Muscle layer of duodenum (tissue), 2 donors: ENCODE measurements around the gene CTU1.
"Not testable (repeated sequence)": the region's sequence is repeated elsewhere in the genome, so short reads cannot be mapped to it uniquely, and the experiment has no call there.

Experiments
- H3K27ac ChIP-seq: one replicate; pipeline ENCODE4 v1.7.0; 2013; ENCODE audit warnings: mild to moderate bottlenecking, low read length
- H3K27me3 ChIP-seq: one replicate; pipeline ENCODE4 v1.7.0; 2013; ENCODE audit warnings: low read depth, mild to moderate bottlenecking, control low read depth, low read length
- H3K36me3 ChIP-seq, 2 donors: one replicate each; pipeline ENCODE4 v1.7.0; 2013; ENCODE audit warnings: low read length in 2 of 2, control low read depth in 1 of 2, mild to moderate bottlenecking in 1 of 2; ENCODE audit not compliant: insufficient read depth in 2 of 2, control insufficient read depth in 1 of 2
- H3K4me1 ChIP-seq, 2 donors: one replicate each; pipeline ENCODE4 v1.7.0; 2013; ENCODE audit warnings: low read length in 2 of 2, mild to moderate bottlenecking in 2 of 2, control low read depth in 1 of 2, moderate library complexity in 1 of 2; ENCODE audit not compliant: insufficient read depth in 2 of 2, control insufficient read depth in 1 of 2
- H3K4me3 ChIP-seq, 2 donors: one replicate each; pipeline ENCODE4 v1.7.0; 2013; ENCODE audit warnings: low read length in 2 of 2, low read depth in 1 of 2, mild to moderate bottlenecking in 1 of 2
- H3K9me3 ChIP-seq, 2 donors: one replicate each; pipeline ENCODE4 v1.7.0; 2013; ENCODE audit warnings: low read length in 2 of 2, control low read depth in 1 of 2, mild to moderate bottlenecking in 1 of 2; ENCODE audit not compliant: control insufficient read depth in 1 of 2
- donor health status: healthy.

Gene CTU1

GRCh38 chr19:51108066-51108804, at the start of gene CTU1:
CTU1 (minus strand) TSS chr19:51108409; CDS start chr19:51104569, 3,840 bp downstream.
- peak within 1 kb of the TSS; percentile 80 for H3K27ac ChIP-seq
- peak within 1 kb of the TSS; percentile 77 to 93 for H3K4me3 ChIP-seq
- peaks cover 0 to 4% of the 10 kb centered on the region in 2 donors for H3K36me3 ChIP-seq
- H3K4me1 ChIP-seq, result peaks cover 4 to 22% of the 10 kb centered on the region in 2 donors
- H3K9me3 ChIP-seq, result no peaks in the 10 kb centered on the region
- no peaks in the 10 kb centered on the region for H3K27me3 ChIP-seq

- Histone ChIP-seq H3K4me3 (no peak overlapping the region), H3K27me3 (no peaks in the 10 kb centered on the region), H3K4me1 (no peaks in the 10 kb centered on the region), H3K27ac (no peak overlapping the region), H3K36me3 (no peaks in the 10 kb centered on the region), H3K9me3 (no peaks in the 10 kb centered on the region)
Measured at GRCh38 chr19:51157265-51157664, 49.1 kb upstream of the CTU1 start.

- Histone ChIP-seq H3K4me1 (no peaks in the 10 kb centered on the region), H3K9me3 (no peaks in the 10 kb centered on the region), H3K27ac (no peak overlapping the region), H3K27me3 (no peaks in the 10 kb centered on the region), H3K4me3 (no peak overlapping the region), H3K36me3 (no peaks in the 10 kb centered on the region)
Measured at GRCh38 chr19:51156710-51157109, 48.5 kb upstream of the CTU1 start.

- no peak overlapping the region for H3K27ac ChIP-seq
- H3K27me3 ChIP-seq, result no peaks in the 10 kb centered on the region
- no peak overlapping the region for H3K4me3 ChIP-seq
- H3K4me1 ChIP-seq, result peaks cover 0 to 4% of the 10 kb centered on the region in 2 donors
- H3K9me3 ChIP-seq, result peaks cover 0 to 3% of the 10 kb centered on the region in 2 donors
- H3K36me3 ChIP-seq, result no peaks in the 10 kb centered on the region
Measured at GRCh38 chr19:51150627-51151026, 42.4 kb upstream of the CTU1 start.

GRCh38 chr19:51148580-51148979, 40.4 kb upstream of the CTU1 start:
- Histone ChIP-seq H3K27ac (no peak overlapping the region), H3K36me3 (no peaks in the 10 kb centered on the region), H3K27me3 (no peaks in the 10 kb centered on the region)

GRCh38 chr19:51147663-51148062, 39.5 kb upstream of the CTU1 start:
- Histone ChIP-seq H3K4me3 (no peak overlapping the region), H3K27ac (no peak overlapping the region), H3K36me3 (no peaks in the 10 kb centered on the region), H3K27me3 (no peaks in the 10 kb centered on the region), H3K4me1 (peaks cover 0 to 4% of the 10 kb centered on the region in 2 donors), H3K9me3 (peaks cover 0 to 3% of the 10 kb centered on the region in 2 donors)

More at GRCh38 chr19:51148580-51148979, 40.4 kb upstream of the CTU1 start:
- peaks cover 0 to 4% of the 10 kb centered on the region in 2 donors for H3K4me1 ChIP-seq
- H3K4me3 ChIP-seq, result no peak overlapping the region
- peaks cover 0 to 3% of the 10 kb centered on the region in 2 donors for H3K9me3 ChIP-seq

- Histone ChIP-seq H3K4me1 (peaks cover 0 to 4% of the 10 kb centered on the region in 2 donors), H3K36me3 (no peaks in the 10 kb centered on the region), H3K9me3 (peaks cover 0 to 3% of the 10 kb centered on the region in 2 donors), H3K27me3 (no peaks in the 10 kb centered on the region), H3K4me3 (no peak overlapping the region), H3K27ac (no peak overlapping the region)
Measured at GRCh38 chr19:51146751-51147150, 38.5 kb upstream of the CTU1 start.

- Histone ChIP-seq H3K27me3 (no peaks in the 10 kb centered on the region), H3K27ac (no peak overlapping the region), H3K36me3 (no peaks in the 10 kb centered on the region), H3K4me3 (no peak overlapping the region), H3K9me3 (peaks cover 0 to 3% of the 10 kb centered on the region in 2 donors), H3K4me1 (peaks cover 0 to 4% of the 10 kb centered on the region in 2 donors)
Measured at GRCh38 chr19:51145916-51146493, 37.8 kb upstream of the CTU1 start.

GRCh38 chr19:51144482-51145045, 36.4 kb upstream of the CTU1 start:
- H3K9me3 ChIP-seq, result no peaks in the 10 kb centered on the region
- H3K27me3 ChIP-seq, result no peaks in the 10 kb centered on the region
- no peak overlapping the region for H3K27ac ChIP-seq
- peaks cover 0 to 4% of the 10 kb centered on the region in 2 donors for H3K4me1 ChIP-seq
- H3K36me3 ChIP-seq, result no peaks in the 10 kb centered on the region
- no peak overlapping the region for H3K4me3 ChIP-seq

- H3K27me3 ChIP-seq, result no peaks in the 10 kb centered on the region
- H3K27ac ChIP-seq, result no peak overlapping the region
- H3K9me3 ChIP-seq, result no peaks in the 10 kb centered on the region
- H3K4me3 ChIP-seq, result no peak overlapping the region
- no peaks in the 10 kb centered on the region for H3K36me3 ChIP-seq
- peaks cover 0 to 4% of the 10 kb centered on the region in 2 donors for H3K4me1 ChIP-seq
Measured at GRCh38 chr19:51143486-51143885, 35.3 kb upstream of the CTU1 start.

DNA sequence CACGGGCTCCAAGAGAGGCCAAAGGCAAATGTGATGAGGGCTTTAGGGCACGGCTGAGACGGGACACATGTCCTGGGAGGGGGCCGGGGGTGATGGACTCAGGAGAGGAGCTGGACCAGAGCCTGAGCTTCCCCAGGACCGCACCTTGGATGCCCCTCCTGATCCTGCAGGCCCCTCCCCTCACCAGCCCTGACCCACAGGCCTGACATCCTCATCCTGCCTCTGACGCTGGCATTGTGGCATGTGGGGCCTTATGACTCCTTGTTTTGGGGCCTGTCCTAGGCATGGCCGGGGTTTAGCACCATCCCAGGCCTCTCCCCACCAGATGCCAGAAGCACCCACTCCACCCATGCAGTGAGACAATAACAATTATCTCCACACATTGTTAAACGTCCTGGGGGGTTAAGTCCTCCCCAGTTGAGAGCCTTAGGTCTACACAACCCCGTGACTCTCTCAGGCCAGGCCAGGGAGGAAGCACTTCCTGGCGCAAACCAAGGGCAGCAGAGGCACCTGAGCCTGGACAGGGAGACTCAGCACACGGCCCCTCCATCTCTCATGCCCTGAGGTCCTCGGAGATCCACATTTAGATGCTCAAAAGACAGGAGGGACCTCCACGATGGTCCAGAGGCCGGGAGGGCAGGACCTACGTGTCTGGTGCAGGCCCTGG, 34.7 kb upstream of the CTU1 start:
- not testable (repeated sequence) for H3K9me3 ChIP-seq, H3K27ac ChIP-seq, H3K4me3 ChIP-seq, H3K27me3 ChIP-seq, H3K36me3 ChIP-seq, H3K4me1 ChIP-seq
